Liver (tissue), 3 donors: ENCODE measurements around the gene PRSS38.

Experiments
- ATF3 ChIP-seq: IDR thresholded peaks from 2 replicates; pipeline ENCODE4 v1.6.1; 2016; ENCODE audit warnings: antibody characterized with exemption
- CTCF ChIP-seq: fragments of 150-350 bp; IDR thresholded peaks from 2 replicates; pipeline ENCODE4 v1.5.1; 2017; ENCODE audit warnings: improper control_type of control experiment, low read depth, low read length; ENCODE audit not compliant: missing input control
- GABPA ChIP-seq, 2 donors: IDR thresholded peaks in 1 of 2; conservative IDR thresholded peaks in 1 of 2; 2 replicates each; pipeline ENCODE4 v1.6.1; 2016; ENCODE audit warnings: antibody characterized with exemption in 2 of 2, mild to moderate bottlenecking in 1 of 2, moderate library complexity in 1 of 2
- HNF4A ChIP-seq, 2 donors: conservative IDR thresholded peaks; 2 replicates each; pipeline ENCODE4 v1.6.1; 2016; ENCODE audit warnings: antibody characterized with exemption in 2 of 2, mild to moderate bottlenecking in 2 of 2
- NR2F2 ChIP-seq: IDR thresholded peaks from 2 replicates; pipeline ENCODE4 v1.6.1; 2016; ENCODE audit warnings: antibody characterized with exemption
- RXRA ChIP-seq, 2 donors: IDR thresholded peaks; 2 replicates each; pipeline ENCODE4 v1.6.1; 2017 to 2018; ENCODE audit warnings: antibody characterized with exemption in 2 of 2, mild to moderate bottlenecking in 1 of 2
- SP1 ChIP-seq: IDR thresholded peaks from 2 replicates; pipeline ENCODE4 v1.6.1; 2018; ENCODE audit warnings: antibody characterized with exemption, mild to moderate bottlenecking
- ZBTB33 ChIP-seq: IDR thresholded peaks from 2 replicates; pipeline ENCODE4 v1.6.1; 2016; ENCODE audit warnings: antibody characterized with exemption
- donor health status: healthy.
- donor health status: healthy.

GRCh38 chr1:227883641-227884301, 68.3 kb downstream of the PRSS38 start:
- TF ChIP-seq ATF3 (no peak), ZBTB33 (no peak), CTCF (no peak), HNF4A (conservative IDR thresholded peaks at IDR 0.05) (no peak), RXRA (IDR thresholded peaks at IDR 0.05) (no peak), SP1 (no peak), NR2F2 (no peak), GABPA (IDR thresholded peaks at IDR 0.05 in 1 of 2, conservative IDR thresholded peaks at IDR 0.05 in 1 of 2) (no peak)
